EL (cell line): Measurements from ENCODE around the gene ATP13A3.

Experiments
- DNase-seq: peaks from one replicate; pipeline ENCODE4 v3.0.0-alpha.2; 2016

The ATP13A3 gene

GRCh38 chr3:194367992-194368841, 118.6 kb downstream of the ATP13A3 start:
- DNase-seq: peak; percentile 25

- no peak for DNase-seq
These were observed 120.8 kb downstream of the ATP13A3 start for GRCh38 chr3:194365978-194366490.

GRCh38 chr3:194365526-194365925, 121.3 kb downstream of the ATP13A3 start:
- DNase-seq: no peak

GRCh38 chr3:194364652-194365434, 122.0 kb downstream of the ATP13A3 start:
- peak; percentile 76 for DNase-seq

- DNase-seq: no peak
These were observed 122.5 kb downstream of the ATP13A3 start for GRCh38 chr3:194364314-194364651.

- DNase-seq: no peak
These were observed 126.2 kb downstream of the ATP13A3 start for GRCh38 chr3:194360568-194360967.

- no peak for DNase-seq
These were observed 129.1 kb downstream of the ATP13A3 start for GRCh38 chr3:194357681-194358080.

GRCh38 chr3:194355379-194355778, 131.4 kb downstream of the ATP13A3 start:
- no peak for DNase-seq

- no peak for DNase-seq
These were observed 132.5 kb downstream of the ATP13A3 start for GRCh38 chr3:194354315-194354714.
